Activated CD4-positive, alpha-beta memory T cell treated with anti-CD3 and anti-CD28 coated beads for 36 hours (primary cell): ENCODE results near the gene ADD1. TPM values are rescaled to one million over a fixed set of nuclear protein-coding genes. Genes with fewer than 3 reads are reported as not detected.

Source experiments
- CTCF ChIA-PET: fragments of 350-600 bp; sonication (Branson Sonifier 250); formaldehyde crosslinking; loops from one replicate; lab custom pipeline; 2021; ENCODE audit warnings: antibody characterized with exemption, inconsistent platforms; lab: Charles Lee
- POLR2A ChIA-PET: fragments of 350-600 bp; sonication (Branson Sonifier 250); formaldehyde crosslinking; loops from one replicate; lab custom pipeline; 2021; ENCODE audit warnings: antibody characterized with exemption; lab: Charles Lee
- DNase-seq: peaks from one replicate; pipeline ENCODE4 v3.0.0-alpha.2; 2020
- H3K27ac Mint-ChIP-seq: one replicate; pipeline ENCODE4 v1.8.0; 2021; ENCODE audit warnings: mixed read lengths
- H3K27me3 Mint-ChIP-seq: one replicate; pipeline ENCODE4 v1.8.0; 2021; ENCODE audit warnings: mixed read lengths
- H3K36me3 Mint-ChIP-seq: one replicate; pipeline ENCODE4 v1.8.0; 2021; ENCODE audit warnings: mixed read lengths
- H3K4me1 Mint-ChIP-seq: one replicate; pipeline ENCODE4 v1.8.0; 2021; ENCODE audit warnings: low read depth, mixed read lengths
- H3K4me3 Mint-ChIP-seq: one replicate; pipeline ENCODE4 v1.8.0; 2021; ENCODE audit warnings: mild to moderate bottlenecking, mixed read lengths
- H3K9me3 Mint-ChIP-seq: one replicate; pipeline ENCODE4 v1.8.0; 2021; ENCODE audit warnings: mixed read lengths
- intact Hi-C: fragments of 100-400 bp; cut with micrococcal nuclease; formaldehyde crosslinking; loops from one replicate; pipeline ENCODE4 v1.15.1; 2023
- total RNA-seq, 2 experiments: library from RNA; stranded (reverse); gene quantifications; one replicate each; pipeline ENCODE4 v1.2.3, GENCODE V29; 2021

ADD1 gene
- total RNA-seq, 2 experiments from 2014 or later = 212 TPM

DNA sequence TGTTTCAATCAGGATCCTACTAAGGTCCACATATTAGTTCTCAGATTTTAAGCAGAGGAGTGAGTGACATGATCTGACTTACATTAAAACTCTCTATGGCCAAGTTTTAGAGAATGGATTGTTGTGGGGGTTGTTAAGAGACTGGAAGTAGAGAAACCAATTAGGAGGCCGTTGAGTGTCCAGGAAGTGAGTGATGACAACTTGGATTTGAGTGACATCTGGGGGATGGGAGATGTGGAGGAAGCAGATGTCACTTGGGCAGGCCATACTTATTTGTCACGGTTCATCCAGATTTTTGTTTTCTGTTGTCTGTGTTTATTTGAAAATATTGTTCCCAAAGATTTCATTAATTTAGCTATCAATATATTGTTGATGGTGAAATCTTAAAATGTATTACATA is 28.3 kb downstream of the ADD1 start:
- Mint-ChIP-seq H3K27ac (peak overlapping the region; percentile 31), H3K4me3 (no peak overlapping the region), H3K4me1 (peaks cover 57% of the 10 kb centered on the region), H3K9me3 (no peaks in the 10 kb centered on the region), H3K36me3 (peaks cover 5% of the 10 kb centered on the region), H3K27me3 (no peaks in the 10 kb centered on the region)
- ChIA-PET CTCF (interaction anchor here (1.5 kb wide), 1 partner anchor 24 kb away, joined by 3 read pairs; no protein-coding TSS in a partner anchor), POLR2A (interaction anchor here (0.8 to 1.1 kb wide), 2 partner anchors 9 to 78 kb away, joined by 3 read pairs; no protein-coding TSS in a partner anchor)
- intact Hi-C loops = no loop called here
- DNase-seq = no peak

DNA sequence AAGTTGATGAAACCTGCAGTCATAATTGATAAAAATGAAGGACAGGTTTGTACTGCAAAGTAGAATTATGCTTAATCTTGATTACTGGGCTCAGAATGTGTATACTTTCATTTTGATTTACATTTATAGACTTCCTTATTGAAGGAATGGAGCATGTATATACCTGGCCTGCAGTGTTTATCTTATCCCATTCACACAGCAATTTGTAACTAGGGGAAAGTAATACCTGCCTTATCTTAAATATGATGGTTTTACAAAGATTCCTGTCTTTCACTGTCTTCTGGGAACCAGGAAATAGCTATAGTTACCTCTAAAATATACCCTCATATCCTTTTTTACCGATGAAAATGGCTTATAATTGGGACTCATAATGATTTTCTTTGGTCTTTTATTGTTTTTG is 29.7 kb downstream of the ADD1 start:
- H3K36me3 Mint-ChIP-seq = peaks cover 8% of the 10 kb centered on the region
- no peak overlapping the region for H3K27ac Mint-ChIP-seq
- intact Hi-C loops = no loop called here
- no peak overlapping the region for H3K4me3 Mint-ChIP-seq
- ChIA-PET POLR2A (interaction anchor here (0.6 kb wide), 1 partner anchor 54 kb away, joined by 3 read pairs; no protein-coding TSS in a partner anchor), CTCF (interaction anchor here (1.3 kb wide), 1 partner anchor 110 kb away, joined by 3 read pairs; no protein-coding TSS in a partner anchor)
- H3K4me1 Mint-ChIP-seq = peaks cover 63% of the 10 kb centered on the region
- no peaks in the 10 kb centered on the region for H3K27me3 Mint-ChIP-seq
- no peak for DNase-seq
- no peaks in the 10 kb centered on the region for H3K9me3 Mint-ChIP-seq

DNA sequence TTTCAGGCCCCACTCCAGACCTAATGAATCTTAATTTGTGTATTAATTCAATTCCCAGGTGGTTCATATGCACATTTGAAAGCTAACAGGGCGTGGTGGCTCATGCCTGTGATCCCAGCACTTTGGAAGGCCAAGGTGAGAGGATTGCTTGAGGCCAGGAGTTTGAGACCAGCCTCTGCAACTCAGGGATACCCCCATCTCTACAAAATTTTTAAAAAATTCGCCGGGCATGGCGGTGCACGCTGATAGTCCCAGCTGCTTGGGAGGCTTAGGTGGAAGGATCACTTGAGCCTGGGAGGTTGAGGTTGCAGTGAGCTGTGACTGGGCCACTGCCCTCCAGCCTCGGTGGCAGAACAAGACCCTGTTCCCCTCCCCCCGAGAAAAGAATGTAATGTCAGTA is 31.2 kb downstream of the ADD1 start:
- Mint-ChIP-seq H3K36me3 (peaks cover 13% of the 10 kb centered on the region), H3K27ac (no peak overlapping the region), H3K4me1 (peaks cover 54% of the 10 kb centered on the region), H3K9me3 (no peaks in the 10 kb centered on the region), H3K27me3 (no peaks in the 10 kb centered on the region), H3K4me3 (no peak overlapping the region)
- intact Hi-C loops = no loop called here
- ChIA-PET POLR2A (no interaction called here), CTCF (interaction anchor here (0.7 kb wide), 1 partner anchor 140 kb away, joined by 3 read pairs; no protein-coding TSS in a partner anchor)
- no peak for DNase-seq

DNA sequence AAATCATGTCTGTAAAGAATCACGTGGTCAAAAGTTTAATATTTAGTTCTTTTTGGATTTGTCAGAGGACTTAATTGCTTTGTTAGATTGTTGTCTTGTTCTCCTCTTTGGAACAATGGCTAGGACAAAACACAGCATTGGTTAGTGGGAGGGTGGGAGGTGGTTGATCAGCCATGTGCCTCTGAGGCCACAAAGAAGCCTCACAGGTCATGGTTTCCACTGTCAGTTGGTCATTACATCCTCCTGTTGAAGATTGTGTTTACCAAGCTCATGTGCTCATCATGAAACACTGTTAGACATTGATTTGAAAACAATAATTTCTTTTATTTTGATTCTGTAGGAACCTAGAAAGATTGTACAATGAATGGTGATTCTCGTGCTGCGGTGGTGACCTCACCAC is 31.9 kb downstream of the ADD1 start:
- Mint-ChIP-seq H3K27ac (peak overlapping the region; percentile 15), H3K4me3 (no peak overlapping the region), H3K36me3 (peaks cover 16% of the 10 kb centered on the region), H3K4me1 (peaks cover 50% of the 10 kb centered on the region), H3K27me3 (no peaks in the 10 kb centered on the region), H3K9me3 (no peaks in the 10 kb centered on the region)
- no peak for DNase-seq
- intact Hi-C loops = no loop called here
- ChIA-PET CTCF (no interaction called here), POLR2A (no interaction called here)

DNA sequence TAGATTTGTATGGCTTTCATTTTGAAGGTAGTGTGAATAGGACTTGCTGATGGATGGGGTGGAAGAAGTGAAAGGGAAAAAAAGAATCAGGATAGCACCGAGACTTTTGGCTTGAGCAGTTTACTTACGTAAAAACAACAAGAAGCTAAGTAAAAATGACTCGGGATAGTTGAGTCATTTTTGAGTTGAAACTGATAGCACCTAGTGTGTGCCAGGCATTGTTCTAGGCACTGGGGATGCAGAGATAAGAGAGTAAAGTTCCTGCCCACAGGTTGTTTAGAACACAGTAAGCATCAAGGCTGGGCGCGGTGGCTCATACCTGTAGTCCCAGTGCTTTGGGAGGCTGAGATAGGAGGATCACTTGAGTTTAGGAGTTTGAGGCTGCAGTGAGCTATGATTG is 34.7 kb downstream of the ADD1 start:
- CTCF ChIA-PET = interaction anchor here (1.6 kb wide), 1 partner anchor 60 kb away, joined by 3 read pairs; no protein-coding TSS in a partner anchor

DNA sequence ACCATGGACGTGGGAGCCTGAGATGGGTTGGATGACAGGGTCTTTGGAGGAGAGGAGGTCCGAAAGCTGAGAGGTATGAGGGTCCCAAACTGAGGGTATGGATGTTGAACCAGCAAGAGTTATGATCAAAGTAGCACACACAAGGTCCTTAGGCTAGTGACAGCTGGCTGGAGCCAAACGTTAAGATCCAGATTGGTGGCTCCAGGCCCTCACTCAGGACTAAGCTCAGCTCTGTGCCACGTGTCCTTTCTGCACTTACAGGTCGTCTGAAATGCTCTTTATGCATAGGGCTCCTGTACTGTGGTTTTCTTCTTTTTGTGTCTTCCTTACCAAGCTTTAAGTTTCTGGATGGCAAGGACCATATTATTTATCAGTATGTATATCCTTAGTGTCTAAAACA is 35.4 kb downstream of the ADD1 start:
- ChIA-PET CTCF (no interaction called here), POLR2A (interaction anchor here (1.0 to 1.6 kb wide), 3 partner anchors 12 to 93 kb away, joined by 3 to 4 read pairs (median 3); no protein-coding TSS in a partner anchor)
- Mint-ChIP-seq H3K4me3 (no peak overlapping the region), H3K27me3 (no peaks in the 10 kb centered on the region), H3K27ac (peak overlapping the region; percentile 76), H3K4me1 (peaks cover 35% of the 10 kb centered on the region), H3K36me3 (peaks cover 18% of the 10 kb centered on the region), H3K9me3 (no peaks in the 10 kb centered on the region)
- intact Hi-C loops = no loop called here
- no peak for DNase-seq

More for the DNA sequence above, 34.7 kb downstream of the ADD1 start:
- Mint-ChIP-seq H3K9me3 (no peaks in the 10 kb centered on the region), H3K4me1 (peaks cover 35% of the 10 kb centered on the region), H3K4me3 (no peak overlapping the region), H3K36me3 (peaks cover 18% of the 10 kb centered on the region), H3K27me3 (no peaks in the 10 kb centered on the region), H3K27ac (peak overlapping the region; percentile 76)
- intact Hi-C loops = loop anchor here (1.0 kb wide), 1 partner anchor 32 kb away; no protein-coding TSS in a partner anchor
- DNase-seq = peak; percentile 67
- POLR2A ChIA-PET = interaction anchor here (1.2 to 1.6 kb wide), 3 partner anchors 33 to 92 kb away, joined by 3 to 6 read pairs (median 3); no protein-coding TSS in a partner anchor

DNA sequence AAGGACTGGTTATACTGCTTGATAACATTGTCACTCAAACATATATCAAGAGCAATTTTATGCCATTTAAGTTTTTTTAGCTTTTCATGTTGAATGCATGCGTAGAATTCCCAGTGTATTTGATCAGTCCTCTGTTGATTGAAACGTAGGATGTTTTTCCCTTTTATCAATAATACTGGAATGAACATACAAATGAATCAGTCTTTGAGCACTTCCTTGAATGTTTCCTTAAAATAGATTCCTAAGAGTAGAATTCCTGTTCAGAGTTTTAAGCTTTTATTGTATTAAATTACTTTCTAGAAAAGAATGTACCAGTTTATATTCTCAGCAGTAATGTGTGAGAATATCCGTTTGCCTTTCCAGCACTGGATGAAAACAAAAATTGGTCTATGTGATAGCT is 37.8 kb downstream of the ADD1 start:
- Mint-ChIP-seq H3K27ac (no peak overlapping the region), H3K36me3 (peaks cover 26% of the 10 kb centered on the region), H3K27me3 (no peaks in the 10 kb centered on the region), H3K9me3 (no peaks in the 10 kb centered on the region), H3K4me3 (no peak overlapping the region), H3K4me1 (peaks cover 23% of the 10 kb centered on the region)
- intact Hi-C loops = no loop called here
- ChIA-PET POLR2A (no interaction called here), CTCF (interaction anchor here (1.0 kb wide), 1 partner anchor 117 kb away, joined by 5 read pairs; no protein-coding TSS in a partner anchor)
- DNase-seq = no peak

DNA sequence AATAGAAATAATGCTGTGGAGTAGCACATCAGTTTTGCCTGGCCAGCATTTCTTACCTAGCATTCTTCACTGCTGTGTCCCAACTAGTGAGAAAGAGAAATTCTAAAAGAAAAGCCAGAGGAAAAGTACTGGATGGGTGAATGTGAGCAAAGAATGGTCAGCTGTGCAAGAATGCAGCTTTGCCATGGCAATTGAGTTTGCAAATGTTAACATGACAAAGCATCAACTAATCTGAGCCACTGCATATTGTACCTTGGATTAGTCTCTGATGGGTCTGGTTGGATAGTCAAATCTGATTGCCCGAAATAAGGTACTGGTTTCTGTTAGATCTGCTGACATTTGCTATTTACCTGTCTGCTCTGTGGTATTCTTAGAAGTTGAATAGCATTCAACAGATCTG is 38.7 kb downstream of the ADD1 start:
- H3K27me3 Mint-ChIP-seq = no peaks in the 10 kb centered on the region
- H3K9me3 Mint-ChIP-seq = no peaks in the 10 kb centered on the region
- peaks cover 31% of the 10 kb centered on the region for H3K36me3 Mint-ChIP-seq
- ChIA-PET CTCF (no interaction called here), POLR2A (interaction anchor here (0.6 kb wide), 2 partner anchors 70 to 162 kb away, joined by 3 to 5 read pairs; no protein-coding TSS in a partner anchor)
- no peak overlapping the region for H3K27ac Mint-ChIP-seq
- no peak for DNase-seq
- H3K4me1 Mint-ChIP-seq = peaks cover 19% of the 10 kb centered on the region
- intact Hi-C loops = no loop called here
- no peak overlapping the region for H3K4me3 Mint-ChIP-seq

DNA sequence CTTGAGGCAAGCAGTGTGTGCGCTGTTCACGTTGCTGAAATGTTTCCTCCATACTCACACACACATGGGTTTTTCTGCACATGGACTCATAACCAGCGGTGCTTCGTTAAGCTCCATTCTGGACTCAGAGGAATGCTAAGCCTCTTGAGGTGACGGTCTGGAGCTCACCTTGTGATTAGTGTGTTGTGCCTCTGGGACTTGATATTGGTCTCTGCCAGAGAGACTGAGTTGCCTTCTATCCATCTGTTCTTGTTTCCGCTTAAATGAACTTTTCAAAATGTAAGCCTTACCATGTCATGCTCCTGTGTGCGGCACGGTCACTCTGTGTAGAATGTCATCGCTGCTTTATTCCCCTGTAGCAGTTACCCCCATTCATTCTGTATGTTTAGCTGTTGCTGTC is 42.5 kb downstream of the ADD1 start:
- Mint-ChIP-seq H3K4me1 (no peaks in the 10 kb centered on the region), H3K4me3 (no peak overlapping the region), H3K9me3 (no peaks in the 10 kb centered on the region), H3K36me3 (peaks cover 27% of the 10 kb centered on the region), H3K27me3 (no peaks in the 10 kb centered on the region), H3K27ac (no peak overlapping the region)
- no peak for DNase-seq
- intact Hi-C loops = no loop called here
- ChIA-PET CTCF (no interaction called here), POLR2A (no interaction called here)

DNA sequence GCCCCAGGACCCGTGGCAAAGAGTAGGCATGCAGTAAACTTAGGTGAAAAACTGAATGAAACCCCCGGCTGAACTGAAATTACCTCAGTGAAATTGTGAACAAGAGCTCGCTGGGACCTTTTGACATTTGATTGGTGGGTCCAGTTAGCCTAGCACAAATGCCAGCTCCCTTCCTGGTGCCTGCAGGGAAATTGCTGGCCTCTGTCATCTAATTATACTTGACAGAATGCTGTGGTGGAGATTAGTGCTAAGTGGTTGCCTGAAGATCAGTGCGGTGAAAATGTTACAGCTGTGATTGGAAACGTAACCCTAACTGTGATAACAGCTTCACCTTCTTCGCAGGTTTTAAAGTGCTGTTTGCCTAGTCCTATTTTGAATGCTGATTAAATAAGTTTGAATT is 43.0 kb downstream of the ADD1 start:
- Mint-ChIP-seq H3K36me3 (peaks cover 28% of the 10 kb centered on the region), H3K27ac (no peak overlapping the region), H3K9me3 (no peaks in the 10 kb centered on the region), H3K4me3 (no peak overlapping the region), H3K27me3 (no peaks in the 10 kb centered on the region), H3K4me1 (no peaks in the 10 kb centered on the region)
- ChIA-PET CTCF (no interaction called here), POLR2A (no interaction called here)
- intact Hi-C loops = no loop called here
- no peak for DNase-seq

DNA sequence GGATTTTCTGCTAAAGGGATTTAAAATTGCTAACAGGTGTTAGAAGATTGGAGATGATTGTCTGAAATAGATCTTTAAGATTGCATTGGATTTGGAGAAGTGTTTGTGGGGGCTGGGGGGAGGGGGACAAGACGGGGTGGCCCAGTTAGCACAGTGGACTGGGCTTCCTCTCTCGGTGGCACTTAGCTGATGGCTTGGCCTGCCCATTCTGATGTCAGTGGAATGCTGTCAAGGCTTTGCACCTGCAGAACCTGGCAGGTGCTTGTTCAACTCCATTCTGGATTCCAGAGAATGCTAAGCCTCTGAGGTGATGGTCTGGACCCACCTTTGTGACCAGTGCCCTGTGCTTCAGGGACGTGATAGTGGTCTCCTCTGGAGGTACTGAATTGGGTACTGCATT is 43.7 kb downstream of the ADD1 start:
- POLR2A ChIA-PET = no interaction called here
- CTCF ChIA-PET = no interaction called here
- no peaks in the 10 kb centered on the region for H3K9me3 Mint-ChIP-seq
- no peaks in the 10 kb centered on the region for H3K27me3 Mint-ChIP-seq
- DNase-seq = no peak
- H3K27ac Mint-ChIP-seq = no peak overlapping the region
- no peaks in the 10 kb centered on the region for H3K4me1 Mint-ChIP-seq
- peaks cover 30% of the 10 kb centered on the region for H3K36me3 Mint-ChIP-seq
- H3K4me3 Mint-ChIP-seq = no peak overlapping the region
- intact Hi-C loops = no loop called here

DNA sequence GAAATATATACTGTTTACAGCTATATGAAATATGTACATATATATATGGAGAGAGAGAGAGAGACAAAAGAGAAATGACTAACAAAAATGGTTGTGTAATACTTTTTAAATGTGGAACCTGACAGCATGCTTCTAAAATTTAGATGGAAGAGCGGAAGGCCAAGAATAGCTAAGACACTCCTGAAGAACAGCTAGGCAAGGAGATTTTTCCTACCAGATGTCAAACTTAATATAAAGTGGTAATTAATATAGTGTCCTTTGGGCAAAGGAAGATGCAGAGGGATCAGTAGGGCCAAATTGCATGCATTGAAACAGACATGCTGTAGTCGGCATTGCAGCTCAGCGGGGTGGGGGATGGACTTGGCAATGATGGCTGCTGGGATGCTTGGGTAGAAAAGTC is 45.2 kb downstream of the ADD1 start:
- H3K27ac Mint-ChIP-seq = no peak overlapping the region

DNA sequence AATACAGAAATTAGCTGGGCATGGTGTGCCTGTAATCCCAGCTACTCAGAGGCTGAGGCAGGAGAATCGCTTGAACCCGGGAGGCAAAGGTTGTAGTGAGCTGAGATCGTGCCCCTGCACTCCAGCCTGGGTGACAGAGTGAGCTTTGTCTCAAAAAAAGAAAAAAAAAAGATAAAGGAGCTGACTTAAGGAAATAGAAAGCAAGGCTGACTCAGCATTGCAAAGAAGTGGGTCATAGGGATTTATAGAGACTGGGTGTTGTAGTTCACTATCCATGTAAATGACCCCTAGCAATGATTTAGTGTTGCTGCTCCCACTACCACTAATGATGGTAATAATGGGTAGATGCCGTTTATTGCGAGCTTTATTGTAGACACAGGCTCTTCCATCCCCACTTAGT is 47.6 kb downstream of the ADD1 start:
- ChIA-PET POLR2A (interaction anchor here (0.9 kb wide), 1 partner anchor 12 kb away, joined by 4 read pairs; no protein-coding TSS in a partner anchor), CTCF (no interaction called here)
- intact Hi-C loops = no loop called here
- Mint-ChIP-seq H3K27me3 (no peaks in the 10 kb centered on the region), H3K27ac (no peak overlapping the region), H3K4me3 (no peak overlapping the region), H3K9me3 (no peaks in the 10 kb centered on the region), H3K36me3 (peaks cover 28% of the 10 kb centered on the region), H3K4me1 (no peaks in the 10 kb centered on the region)
- no peak for DNase-seq

More for the DNA sequence above, 45.2 kb downstream of the ADD1 start:
- H3K9me3 Mint-ChIP-seq = no peaks in the 10 kb centered on the region
- no peak overlapping the region for H3K4me3 Mint-ChIP-seq
- intact Hi-C loops = no loop called here
- no peak for DNase-seq
- ChIA-PET CTCF (interaction anchor here (0.7 kb wide), 1 partner anchor 241 kb away, joined by 3 read pairs; no protein-coding TSS in a partner anchor), POLR2A (no interaction called here)
- no peaks in the 10 kb centered on the region for H3K27me3 Mint-ChIP-seq
- H3K36me3 Mint-ChIP-seq = peaks cover 31% of the 10 kb centered on the region
- H3K4me1 Mint-ChIP-seq = no peaks in the 10 kb centered on the region
